T47D (cell line): Measurements from ENCODE around the gene NOP53.
"Not testable (repeated sequence)": the region's sequence is repeated elsewhere in the genome, so short reads cannot be mapped to it uniquely, and the experiment has no call there.

Experiments
- DNase-seq, 2 experiments: peaks; one replicate each; pipeline versions ENCODE4 v3.0.0 to v3.0.0-alpha.2; 2011 to 2012; ENCODE audit warnings: low read depth in 1 of 2, low spot score in 1 of 2
- JUND ChIP-seq: IDR thresholded peaks from 2 replicates; pipeline ENCODE4 v1.6.1; 2012; ENCODE audit warnings: low read depth
- in situ Hi-C: cut with HindIII; loops from 2 replicates; pipeline ENCODE4 v1.10.0; 2016; ENCODE audit warnings: low sequenced_read_pairs, low pct_unique_long_range_greater_than_20kb

NOP53 gene

GRCh38 chr19:47707135-47707925 lies 38.0 kb upstream of the NOP53 start:
- in situ Hi-C loops, result no loop called here
- peak in 1 of 2 experiments; percentile 81 for DNase-seq
- no peak for TF ChIP-seq JUND

DNA sequence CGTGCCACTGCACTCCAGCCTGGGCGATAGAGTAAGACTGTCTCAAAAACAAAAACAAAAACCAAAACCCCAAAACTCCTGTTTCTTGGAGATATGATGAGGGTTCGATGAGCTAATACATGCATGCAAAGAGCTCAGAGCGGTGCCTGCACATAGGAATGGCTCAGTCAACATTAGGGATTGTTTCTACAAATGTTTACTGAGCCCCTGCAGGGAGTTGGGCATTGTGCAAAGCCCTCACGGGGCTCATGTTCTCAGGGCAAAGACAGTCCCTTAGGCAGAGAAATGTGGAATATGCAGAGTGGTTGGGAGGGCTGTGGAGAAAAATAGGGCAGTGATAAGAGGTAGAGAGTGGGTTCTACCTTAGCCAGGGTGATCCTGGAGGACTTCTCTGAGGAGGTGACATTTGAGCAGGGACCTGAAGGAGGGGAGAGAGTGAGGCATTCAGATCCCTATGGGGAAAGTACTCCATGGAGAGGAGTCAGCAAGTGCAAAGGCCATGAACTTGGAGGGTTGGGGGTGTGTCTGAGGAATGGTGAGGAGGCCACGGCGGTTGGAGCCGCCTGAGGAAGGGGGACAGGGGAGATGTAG lies 33.6 kb upstream of the NOP53 start:
- no peak for TF ChIP-seq JUND
- DNase-seq, result no peak
- in situ Hi-C loops, result no loop called here

DNA sequence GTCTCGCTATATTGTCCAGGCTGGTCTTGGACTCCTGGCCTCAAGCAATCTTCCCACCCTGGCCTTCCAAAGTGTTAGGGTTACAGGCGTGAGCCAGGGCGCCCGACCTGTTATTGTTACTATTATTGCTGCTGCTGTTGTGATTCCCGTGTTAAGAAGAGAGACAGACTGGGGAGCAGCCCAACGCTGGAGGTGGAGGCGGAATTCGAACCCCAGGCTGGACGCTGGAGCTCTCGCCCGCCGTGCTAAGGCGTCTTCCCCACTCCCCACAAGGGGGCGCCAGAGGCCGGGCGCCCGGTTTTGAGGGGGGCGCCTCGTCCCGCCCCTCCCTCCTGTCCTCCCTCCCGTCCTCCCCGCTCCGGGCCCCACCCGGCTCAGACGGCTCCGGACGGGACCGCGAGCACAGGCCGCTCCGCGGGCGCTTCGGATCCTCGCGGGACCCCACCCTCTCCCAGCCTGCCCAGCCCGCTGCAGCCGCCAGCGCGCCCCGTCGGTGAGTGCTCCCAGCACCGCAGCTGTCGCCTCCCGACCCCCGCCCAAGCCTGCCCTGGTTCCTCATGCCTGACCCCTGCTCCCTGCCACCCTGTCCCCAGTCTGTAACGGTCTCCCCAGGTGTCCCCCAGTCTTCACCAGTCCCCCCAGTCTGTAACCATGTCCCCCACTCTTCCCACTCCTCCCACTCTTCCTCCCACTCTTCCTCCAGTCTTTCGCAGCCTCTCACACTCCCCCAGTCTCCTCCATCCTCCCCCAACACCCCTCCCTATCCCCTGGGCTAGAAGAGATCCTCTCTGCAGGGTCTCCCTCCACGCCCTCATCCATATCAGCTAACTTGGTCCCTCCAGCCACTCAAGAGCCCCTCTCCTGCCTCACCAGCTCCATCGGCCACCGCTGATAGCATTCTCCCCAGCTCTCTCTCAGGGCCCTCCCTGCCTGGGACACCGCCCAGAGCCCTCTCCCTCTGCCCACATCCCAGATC lies 32.0 kb upstream of the NOP53 start, which contains the start of gene EHD2:
TSS of gene EHD2 (plus strand) at position 377 of the 976 bp plus-strand sequence. CDS start 3,191 bp downstream, outside the sequence.
- in situ Hi-C loops, result no loop called here
- TF ChIP-seq JUND, result no peak
- DNase-seq, result peak in 1 of 2 experiments; percentile 74

GRCh38 chr19:47714339-47714738 lies 31.0 kb upstream of the NOP53 start:
- TF ChIP-seq JUND, result no peak
- in situ Hi-C loops, result no loop called here
- DNase-seq, result no peak

GRCh38 chr19:47714855-47715254 lies 30.5 kb upstream of the NOP53 start:
- in situ Hi-C loops, DNase-seq: not testable (repeated sequence)

DNA sequence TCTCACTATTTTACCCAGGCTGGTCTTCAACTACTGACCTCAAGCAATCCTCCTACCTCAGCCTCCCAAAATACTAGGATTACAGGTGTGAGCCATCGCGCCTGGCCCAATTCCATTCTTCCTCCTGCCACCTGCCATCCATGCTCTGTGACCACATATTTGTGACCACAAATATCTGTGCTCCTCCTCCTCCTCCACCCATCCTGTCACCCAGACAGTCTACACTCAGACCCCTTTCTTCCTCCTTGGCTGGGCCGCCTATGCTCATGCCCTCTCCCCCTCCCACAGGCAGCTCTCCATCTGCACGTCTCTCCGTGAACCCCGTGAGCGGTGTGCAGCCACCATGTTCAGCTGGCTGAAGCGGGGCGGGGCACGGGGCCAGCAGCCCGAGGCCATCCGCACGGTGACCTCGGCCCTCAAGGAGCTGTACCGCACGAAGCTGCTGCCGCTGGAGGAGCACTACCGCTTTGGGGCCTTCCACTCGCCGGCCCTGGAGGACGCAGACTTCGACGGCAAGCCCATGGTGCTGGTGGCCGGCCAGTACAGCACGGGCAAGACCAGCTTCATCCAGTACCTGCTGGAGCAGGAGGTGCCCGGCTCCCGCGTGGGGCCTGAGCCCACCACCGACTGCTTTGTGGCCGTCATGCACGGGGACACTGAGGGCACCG lies 28.9 kb upstream of the NOP53 start:
- DNase-seq, result no peak
- in situ Hi-C loops, result no loop called here
- TF ChIP-seq JUND, result no peak

GRCh38 chr19:47718415-47719046 lies 26.8 kb upstream of the NOP53 start:
- in situ Hi-C loops, DNase-seq: not testable (repeated sequence)

- no peak for DNase-seq
- in situ Hi-C loops, result no loop called here
- TF ChIP-seq JUND, result no peak
Observed at GRCh38 chr19:47719047-47719859, 26.1 kb upstream of the NOP53 start.

- no peak for DNase-seq
- in situ Hi-C loops, result no loop called here
- no peak for TF ChIP-seq JUND
Observed at GRCh38 chr19:47720669-47721422, 24.5 kb upstream of the NOP53 start.

DNA sequence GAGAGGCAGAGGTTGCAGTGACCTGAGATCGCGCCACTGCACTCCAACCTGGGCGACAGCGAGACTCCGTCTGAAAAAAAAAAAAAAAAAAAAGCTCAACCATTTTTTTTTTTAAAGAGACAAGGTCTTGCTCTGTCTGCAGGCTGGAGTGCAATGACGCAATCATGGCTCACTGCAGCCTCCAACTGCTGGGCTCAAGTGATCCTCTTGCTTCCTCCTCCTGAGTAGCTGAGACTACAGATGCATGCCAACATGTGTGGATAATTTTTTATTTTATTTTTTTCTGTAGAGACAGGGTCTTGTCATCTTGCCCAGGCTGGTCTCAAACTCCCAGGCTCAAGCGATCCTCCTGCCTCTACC lies 21.8 kb upstream of the NOP53 start:
- no peak for TF ChIP-seq JUND
- peak in 1 of 2 experiments; percentile 47 for DNase-seq
- in situ Hi-C loops, result no loop called here
